Ascending aorta (tissue), 2 donors: Measurements from ENCODE around the gene ISYNA1. TPM values are rescaled to one million over a fixed set of nuclear protein-coding genes. Genes with fewer than 3 reads are reported as not detected.

Experiments used
- DNase-seq, 2 donors: peaks; one replicate each; pipeline ENCODE4 v3.0.0-alpha.2; 2019; ENCODE audit warnings: low spot score in 2 of 2
- H3K27ac ChIP-seq, 2 donors: fragments of 200-600 bp; sonication (generic); one replicate each; pipeline ENCODE4 v1.5.1; 2016 to 2017; ENCODE audit warnings: mild to moderate bottlenecking in 1 of 2
- H3K27me3 ChIP-seq: fragments of 200-600 bp; sonication (generic); one replicate; pipeline ENCODE4 v1.5.1; 2017
- H3K36me3 ChIP-seq, 2 donors: fragments of 200-600 bp; sonication (generic); one replicate each; pipeline ENCODE4 v1.5.1; 2016
- H3K4me1 ChIP-seq, 2 donors: fragments of 200-600 bp; sonication (generic); one replicate each; pipeline ENCODE4 v1.5.1; 2016 to 2017; ENCODE audit warnings: mild to moderate bottlenecking in 1 of 2
- H3K4me3 ChIP-seq, 2 donors: fragments of 200-600 bp; sonication (generic); one replicate each; pipeline ENCODE4 v1.5.1; 2016 to 2017; ENCODE audit warnings: mild to moderate bottlenecking in 1 of 2
- H3K9me3 ChIP-seq, 2 donors: fragments of 200-600 bp; sonication (generic); one replicate each; pipeline ENCODE4 v1.5.1; 2016
- CTCF ChIP-seq, 3 experiments: fragments of 200-600 bp in 2 of 3; fragments of 450-650 bp in 1 of 3; sonication (generic) in 2 of 3; IDR thresholded peaks; one replicate each; pipeline ENCODE4 v1.5.1; 2016 to 2019; ENCODE audit warnings: antibody characterized with exemption in 3 of 3, mild to moderate bottlenecking in 1 of 3, moderate library complexity in 1 of 3
- intact Hi-C: fragments of 100-400 bp; cut with DNase I; formaldehyde crosslinking; loops from one replicate; pipeline ENCODE4 v1.15.1; 2023
- total RNA-seq: library from RNA; depleted of rRNA; stranded (reverse); fragments of >200 nt; gene quantifications from one replicate; pipeline ENCODE4 v1.1.0, GENCODE V29; 2016

Gene ISYNA1
- total RNA-seq, 1 donor from 2014 or later: 93.1 TPM

GRCh38 chr19:18428173-18428786 lies 9.7 kb downstream of the ISYNA1 start:
- H3K4me3 ChIP-seq: peak overlapping the region; percentile 35 to 64

GRCh38 chr19:18427743-18428113 lies 10.2 kb downstream of the ISYNA1 start:
- Histone ChIP-seq H3K4me3 (no peak overlapping the region), H3K27ac (peak overlapping the region; percentile 69 to 81), H3K9me3 (no peaks in the 10 kb centered on the region), H3K4me1 (peaks cover 19 to 26% of the 10 kb centered on the region in 2 donors), H3K27me3 (no peaks in the 10 kb centered on the region), H3K36me3 (no peaks in the 10 kb centered on the region)
- intact Hi-C loops: no loop called here
- no peak for TF ChIP-seq CTCF (IDR thresholded peaks at IDR 0.05)
- no peak for DNase-seq

More at GRCh38 chr19:18428173-18428786, 9.7 kb downstream of the ISYNA1 start:
- no peaks in the 10 kb centered on the region for H3K9me3 ChIP-seq
- H3K27ac ChIP-seq: peak overlapping the region; percentile 69 to 81
- H3K4me1 ChIP-seq: peaks cover 19 to 31% of the 10 kb centered on the region in 2 donors
- TF ChIP-seq CTCF (IDR thresholded peaks at IDR 0.05): no peak
- H3K36me3 ChIP-seq: no peaks in the 10 kb centered on the region
- intact Hi-C loops: no loop called here
- no peaks in the 10 kb centered on the region for H3K27me3 ChIP-seq
- no peak for DNase-seq

GRCh38 chr19:18427080-18427742 lies 10.7 kb downstream of the ISYNA1 start:
- H3K9me3 ChIP-seq: no peaks in the 10 kb centered on the region
- intact Hi-C loops: no loop called here
- no peak overlapping the region for H3K4me3 ChIP-seq
- H3K27ac ChIP-seq: peak overlapping the region in 1 of 2 donors; percentile 70
- no peak for DNase-seq
- TF ChIP-seq CTCF (IDR thresholded peaks at IDR 0.05): no peak
- H3K4me1 ChIP-seq: peaks cover 19 to 26% of the 10 kb centered on the region in 2 donors
- H3K36me3 ChIP-seq: no peaks in the 10 kb centered on the region
- H3K27me3 ChIP-seq: no peaks in the 10 kb centered on the region

GRCh38 chr19:18426416-18426767 lies 11.5 kb downstream of the ISYNA1 start:
- no peak for DNase-seq
- Histone ChIP-seq H3K4me1 (peaks cover 19 to 26% of the 10 kb centered on the region in 2 donors), H3K9me3 (no peaks in the 10 kb centered on the region), H3K36me3 (no peaks in the 10 kb centered on the region), H3K4me3 (peak overlapping the region in 1 of 2 donors; percentile 17), H3K27me3 (no peaks in the 10 kb centered on the region), H3K27ac (peak overlapping the region; percentile 44 to 70)
- intact Hi-C loops: no loop called here
- TF ChIP-seq CTCF (IDR thresholded peaks at IDR 0.05): no peak

GRCh38 chr19:18425515-18426415 lies 12.2 kb downstream of the ISYNA1 start:
- Histone ChIP-seq H3K36me3 (no peaks in the 10 kb centered on the region), H3K9me3 (no peaks in the 10 kb centered on the region), H3K27me3 (no peaks in the 10 kb centered on the region), H3K27ac (peak overlapping the region; percentile 70 to 80), H3K4me3 (peak overlapping the region in 1 of 2 donors; percentile 17), H3K4me1 (peaks cover 19 to 31% of the 10 kb centered on the region in 2 donors)
- peak in 2 of 3 experiments; percentile 10 to 23 for TF ChIP-seq CTCF (IDR thresholded peaks at IDR 0.05)
- intact Hi-C loops: no loop called here
- DNase-seq: peak in 1 of 2 donors; percentile 90
